Vagina (tissue), 2 donors: ENCODE measurements around the gene RPS19BP1. TPM values are rescaled to one million over a fixed set of nuclear protein-coding genes. Genes with fewer than 3 reads are reported as not detected.

ENCODE experiments used
- DNase-seq, 2 donors: peaks; one replicate each; pipeline ENCODE4 v3.0.0-alpha.2; 2017; ENCODE audit errors: extremely low spot score in 2 of 2
- H3K27ac ChIP-seq: fragments of 200-600 bp; sonication (generic); one replicate; pipeline ENCODE4 v1.5.1; 2019
- H3K27me3 ChIP-seq: fragments of 200-600 bp; sonication (generic); one replicate; pipeline ENCODE4 v1.5.1; 2019
- H3K36me3 ChIP-seq, 2 donors: fragments of 200-600 bp; sonication (generic); one replicate each; pipeline ENCODE4 v1.5.1; 2017 to 2019
- H3K4me1 ChIP-seq: fragments of 200-600 bp; sonication (generic); one replicate; pipeline ENCODE4 v1.5.1; 2019
- H3K4me3 ChIP-seq, 2 donors: fragments of 200-600 bp; sonication (generic); 1 replicate in 1 of 2; 2 replicates in 1 of 2; pipeline ENCODE4 v1.5.1; 2016 to 2019
- H3K9me3 ChIP-seq: fragments of 200-600 bp; sonication (generic); one replicate; pipeline ENCODE4 v1.5.1; 2019
- CTCF ChIP-seq, 3 experiments: fragments of 450-650 bp in 2 of 3; fragments of 200-600 bp in 1 of 3; sonication (generic) in 1 of 3; IDR thresholded peaks; one replicate each; pipeline ENCODE4 v1.5.1; 2017 to 2019; ENCODE audit warnings: antibody characterized with exemption in 3 of 3, mild to moderate bottlenecking in 2 of 3, moderate library complexity in 2 of 3
- POLR2A ChIP-seq, 2 donors: fragments of 450-650 bp; IDR thresholded peaks; one replicate each; pipeline ENCODE4 v1.6.1; 2017; ENCODE audit warnings: antibody characterized with exemption in 2 of 2, mild to moderate bottlenecking in 2 of 2, moderate library complexity in 2 of 2
- POLR2AphosphoS5 ChIP-seq, 2 donors: sonication (generic); formaldehyde crosslinking; IDR thresholded peaks; one replicate each; pipeline ENCODE4 v1.9.0; 2017; ENCODE audit warnings: antibody characterized with exemption in 2 of 2, mild to moderate bottlenecking in 2 of 2, low read depth in 1 of 2; ENCODE audit not compliant: insufficient read depth in 1 of 2
- intact Hi-C: fragments of 100-400 bp; cut with DNase I; formaldehyde crosslinking; loops from one replicate; pipeline ENCODE4 v1.15.1; 2023
- total RNA-seq: library from RNA; depleted of rRNA; stranded (reverse); fragments of >200 nt; gene quantifications from one replicate; pipeline ENCODE4 v1.2.3, GENCODE V29; 2016

RPS19BP1 gene
- total RNA-seq, 1 donor from 2014 or later: 107 TPM

DNA sequence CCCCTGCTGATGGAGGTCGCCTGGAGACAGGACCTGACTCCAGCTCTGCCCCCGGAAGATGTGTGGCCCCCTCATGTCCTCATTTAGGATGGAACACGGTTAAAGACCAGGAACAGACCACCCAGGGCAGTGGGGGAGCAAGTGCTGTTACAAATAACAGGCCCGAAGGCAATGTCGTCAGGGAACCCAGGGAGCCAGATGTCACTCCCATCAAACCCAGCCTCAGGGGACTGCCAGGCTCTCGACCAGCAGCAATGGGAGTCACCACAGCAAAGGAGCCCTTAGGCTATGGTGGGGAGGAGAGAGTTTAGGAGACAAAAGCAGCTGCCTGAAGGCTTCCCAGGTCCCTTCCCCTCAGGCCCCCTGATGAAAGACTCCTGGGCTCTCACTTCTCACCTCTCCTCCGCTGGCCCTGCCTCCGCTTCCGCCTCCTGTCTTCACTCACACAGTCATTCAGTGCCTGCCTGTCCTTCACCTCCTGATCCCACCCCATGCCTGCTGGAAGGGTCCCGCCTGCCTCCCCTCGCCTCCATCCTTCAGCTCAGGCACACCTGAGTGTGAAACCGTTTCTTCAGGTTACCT, 4.4 kb downstream of the RPS19BP1 start:
- intact Hi-C loops: loop anchor here (10.0 kb wide), 1 partner anchor 353 kb away; no protein-coding TSS in a partner anchor

GRCh38 chr22:39527481-39527961, 5.0 kb downstream of the RPS19BP1 start:
- Histone ChIP-seq H3K9me3 (no peaks in the 10 kb centered on the region), H3K27ac (peak overlapping the region; percentile 54), H3K36me3 (peaks cover 0 to 22% of the 10 kb centered on the region in 2 donors), H3K4me1 (peaks cover 92% of the 10 kb centered on the region), H3K27me3 (no peaks in the 10 kb centered on the region), H3K4me3 (no peak overlapping the region)
- no peak for DNase-seq
- TF ChIP-seq CTCF (IDR thresholded peaks at IDR 0.05): no peak
- TF ChIP-seq POLR2AphosphoS5 (IDR thresholded peaks at IDR 0.05; ENCODE audit: insufficient read depth in 1 of 2, low read depth in 1 of 2): no peak
- TF ChIP-seq POLR2A (IDR thresholded peaks at IDR 0.05): no peak
- intact Hi-C loops: loop anchor here (10.0 kb wide), 1 partner anchor 353 kb away; no protein-coding TSS in a partner anchor

More for the DNA sequence above, 4.4 kb downstream of the RPS19BP1 start:
- Histone ChIP-seq H3K4me1 (peaks cover 86% of the 10 kb centered on the region), H3K9me3 (no peaks in the 10 kb centered on the region), H3K4me3 (peak overlapping the region in 1 of 2 donors; percentile 1), H3K27ac (peak overlapping the region; percentile 66), H3K27me3 (no peaks in the 10 kb centered on the region), H3K36me3 (peaks cover 0 to 15% of the 10 kb centered on the region in 2 donors)
- no peak for TF ChIP-seq CTCF (IDR thresholded peaks at IDR 0.05)
- TF ChIP-seq POLR2AphosphoS5 (IDR thresholded peaks at IDR 0.05; ENCODE audit: insufficient read depth in 1 of 2, low read depth in 1 of 2): no peak
- TF ChIP-seq POLR2A (IDR thresholded peaks at IDR 0.05): no peak
- no peak for DNase-seq

DNA sequence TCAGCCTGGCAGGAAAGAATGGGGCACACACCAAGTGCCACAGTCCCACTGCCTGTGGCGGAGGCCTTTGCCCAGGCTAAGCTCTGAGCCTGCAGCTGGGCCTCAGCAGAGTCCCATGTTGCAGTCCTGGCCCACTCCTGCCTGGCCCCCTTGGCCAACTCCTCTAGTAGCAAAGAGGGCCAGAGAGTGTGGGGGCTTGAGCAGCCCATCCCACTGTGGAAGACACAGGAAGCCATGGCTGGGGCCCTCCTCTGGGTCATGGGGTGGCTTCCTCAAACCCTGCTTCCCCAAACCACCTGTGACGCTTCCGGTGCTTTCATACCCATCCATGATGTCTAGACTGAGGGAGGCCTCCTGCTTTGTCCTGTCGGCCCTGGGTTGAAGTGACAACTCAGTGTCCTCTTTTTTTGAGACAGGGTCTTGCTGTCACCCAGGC, 5.8 kb downstream of the RPS19BP1 start:
- H3K4me1 ChIP-seq: peaks cover 96% of the 10 kb centered on the region
- DNase-seq: no peak
- H3K27ac ChIP-seq: peak overlapping the region; percentile 6
- peaks cover 0 to 29% of the 10 kb centered on the region in 2 donors for H3K36me3 ChIP-seq
- H3K9me3 ChIP-seq: no peaks in the 10 kb centered on the region
- no peak overlapping the region for H3K4me3 ChIP-seq
- H3K27me3 ChIP-seq: no peaks in the 10 kb centered on the region
- no peak for TF ChIP-seq POLR2AphosphoS5 (IDR thresholded peaks at IDR 0.05; ENCODE audit: insufficient read depth in 1 of 2, low read depth in 1 of 2)
- TF ChIP-seq CTCF (IDR thresholded peaks at IDR 0.05): no peak
- TF ChIP-seq POLR2A (IDR thresholded peaks at IDR 0.05): no peak
- intact Hi-C loops: loop anchor here (10.0 kb wide), 1 partner anchor 352 kb away; no protein-coding TSS in a partner anchor

GRCh38 chr22:39525658-39525975, 6.9 kb downstream of the RPS19BP1 start:
- intact Hi-C loops: loop anchor here (10.0 kb wide), 1 partner anchor 351 kb away; no protein-coding TSS in a partner anchor
- no peak for DNase-seq
- TF ChIP-seq POLR2A (IDR thresholded peaks at IDR 0.05): no peak
- no peak for TF ChIP-seq CTCF (IDR thresholded peaks at IDR 0.05)
- no peak for TF ChIP-seq POLR2AphosphoS5 (IDR thresholded peaks at IDR 0.05; ENCODE audit: insufficient read depth in 1 of 2, low read depth in 1 of 2)
- H3K27ac ChIP-seq: peak overlapping the region; percentile 7
- H3K36me3 ChIP-seq: peaks cover 0 to 37% of the 10 kb centered on the region in 2 donors
- no peaks in the 10 kb centered on the region for H3K9me3 ChIP-seq
- no peak overlapping the region for H3K4me3 ChIP-seq
- H3K27me3 ChIP-seq: no peaks in the 10 kb centered on the region
- H3K4me1 ChIP-seq: peaks cover 91% of the 10 kb centered on the region
